ENCODE measurements around the gene KIAA1755. TPM values are rescaled to one million over a fixed set of nuclear protein-coding genes. Genes with fewer than 3 reads are reported as not detected.

Gene KIAA1755
- total RNA-seq, 1 experiment from 2014 or later: 0.17 TPM

DNA sequence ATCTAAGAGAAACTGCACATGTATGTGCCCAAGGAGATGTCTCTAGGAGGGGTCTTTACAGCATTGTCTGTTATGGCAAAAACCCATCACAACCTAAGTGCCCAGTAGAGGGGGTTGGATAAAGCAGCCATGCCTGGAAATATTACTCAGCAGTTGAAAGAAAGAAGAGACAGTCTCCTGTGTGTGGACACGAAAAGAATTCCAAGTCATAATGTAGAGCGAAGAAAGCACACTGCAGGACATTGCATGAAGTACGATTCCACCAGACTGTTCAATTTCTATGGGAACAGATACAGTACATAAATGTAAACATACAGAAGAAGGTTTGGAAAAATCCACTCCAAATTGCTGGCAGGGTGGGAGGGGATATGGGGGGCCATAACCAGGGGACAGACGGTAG is 88.1 kb downstream of the KIAA1755 start:
- Histone ChIP-seq H3K23me2 (ENCODE audit: insufficient read length, low read depth, low read length, poor library complexity, severe bottlenecking) (no peaks in the 10 kb centered on the region), H3K79me1 (ENCODE audit: insufficient read depth, low read depth, low read length, poor library complexity, severe bottlenecking) (no peaks in the 10 kb centered on the region), H4K5ac (ENCODE audit: insufficient read length, low read depth, low read length) (no peak overlapping the region), H2AFZ (ENCODE audit: low read length) (no peak overlapping the region), H3K4me1 (ENCODE audit: insufficient read depth, low read length) (no peaks in the 10 kb centered on the region), H3K27ac (ENCODE audit: insufficient read length, low read depth, low read length) (no peak overlapping the region), H2BK5ac (ENCODE audit: insufficient read length, low read length) (no peak overlapping the region), H3K14ac (ENCODE audit: insufficient read depth, low read length) (no peak overlapping the region), H2BK15ac (ENCODE audit: low read depth, low read length) (no peak overlapping the region), H4K20me1 (ENCODE audit: control insufficient read depth, insufficient read depth, insufficient read length) (no peaks in the 10 kb centered on the region), H2BK12ac (ENCODE audit: insufficient read length, low read depth, low read length) (no peak overlapping the region), H3K9me3 (ENCODE audit: control insufficient read depth, low read depth, low read length) (no peaks in the 10 kb centered on the region), H4K8ac (replicated peaks; ENCODE audit: insufficient read length, low read depth, low read length) (no peak overlapping the region), H3T11ph (ENCODE audit: low read length) (no peak overlapping the region), H3K4me2 (ENCODE audit: insufficient read depth, insufficient read length, low read length) (no peak overlapping the region), H3K9ac (ENCODE audit: extremely low read depth, insufficient read length, low read length) (no peak overlapping the region), H3K4ac (ENCODE audit: low read depth, low read length) (no peak overlapping the region), H3K18ac (ENCODE audit: insufficient read length, low read depth, low read length) (no peak overlapping the region), H3K79me2 (ENCODE audit: insufficient read depth, low read length) (no peaks in the 10 kb centered on the region), H2BK20ac (ENCODE audit: low read depth, low read length, poor library complexity, severe bottlenecking) (no peak overlapping the region), H4K91ac (ENCODE audit: insufficient read length, low read depth, low read length) (no peak overlapping the region), H3K56ac (ENCODE audit: insufficient read length, low read depth, low read length) (no peak overlapping the region), H3K23ac (ENCODE audit: insufficient read length, low read depth, low read length) (no peak overlapping the region), H3K27me3 (ENCODE audit: insufficient read depth, low read length) (no peaks in the 10 kb centered on the region), H2AK5ac (ENCODE audit: insufficient read length, low read length) (no peak overlapping the region), H2BK120ac (ENCODE audit: low read depth, low read length, poor library complexity, severe bottlenecking) (no peak overlapping the region)
- peaks cover 8 to 14% of the 10 kb centered on the region in 2 experiments; a peak in 3 of 4 replicates for H3K4me1 Mint-ChIP-seq
- DNase-seq: no peak
- no peak overlapping the region for H3K4me3 Mint-ChIP-seq
- H3K36me3 Mint-ChIP-seq (ENCODE audit: insufficient read depth in 1 of 3, low read depth in 3 of 3): no peaks in the 10 kb centered on the region
- TF ChIP-seq, protein P1, sequence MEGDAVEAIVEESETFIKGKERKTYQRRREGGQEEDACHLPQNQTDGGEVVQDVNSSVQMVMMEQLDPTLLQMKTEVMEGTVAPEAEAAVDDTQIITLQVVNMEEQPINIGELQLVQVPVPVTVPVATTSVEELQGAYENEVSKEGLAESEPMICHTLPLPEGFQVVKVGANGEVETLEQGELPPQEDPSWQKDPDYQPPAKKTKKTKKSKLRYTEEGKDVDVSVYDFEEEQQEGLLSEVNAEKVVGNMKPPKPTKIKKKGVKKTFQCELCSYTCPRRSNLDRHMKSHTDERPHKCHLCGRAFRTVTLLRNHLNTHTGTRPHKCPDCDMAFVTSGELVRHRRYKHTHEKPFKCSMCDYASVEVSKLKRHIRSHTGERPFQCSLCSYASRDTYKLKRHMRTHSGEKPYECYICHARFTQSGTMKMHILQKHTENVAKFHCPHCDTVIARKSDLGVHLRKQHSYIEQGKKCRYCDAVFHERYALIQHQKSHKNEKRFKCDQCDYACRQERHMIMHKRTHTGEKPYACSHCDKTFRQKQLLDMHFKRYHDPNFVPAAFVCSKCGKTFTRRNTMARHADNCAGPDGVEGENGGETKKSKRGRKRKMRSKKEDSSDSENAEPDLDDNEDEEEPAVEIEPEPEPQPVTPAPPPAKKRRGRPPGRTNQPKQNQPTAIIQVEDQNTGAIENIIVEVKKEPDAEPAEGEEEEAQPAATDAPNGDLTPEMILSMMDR (conservative IDR thresholded peaks at IDR 0.05): no peak
- no CpG with 5 or more reads among the region's 4 CpGs for WGBS (ENCODE audit: extremely low coverage, insufficient read length, low lambda C conversion rate)
- H3K27ac Mint-ChIP-seq: no peak overlapping the region
- no peaks in the 10 kb centered on the region for H3K9me3 Mint-ChIP-seq
- H3K27me3 Mint-ChIP-seq (ENCODE audit: low read depth): no peaks in the 10 kb centered on the region

Measured in H9 (cell line).